ENCODE data around the gene CPLANE1.

DNA sequence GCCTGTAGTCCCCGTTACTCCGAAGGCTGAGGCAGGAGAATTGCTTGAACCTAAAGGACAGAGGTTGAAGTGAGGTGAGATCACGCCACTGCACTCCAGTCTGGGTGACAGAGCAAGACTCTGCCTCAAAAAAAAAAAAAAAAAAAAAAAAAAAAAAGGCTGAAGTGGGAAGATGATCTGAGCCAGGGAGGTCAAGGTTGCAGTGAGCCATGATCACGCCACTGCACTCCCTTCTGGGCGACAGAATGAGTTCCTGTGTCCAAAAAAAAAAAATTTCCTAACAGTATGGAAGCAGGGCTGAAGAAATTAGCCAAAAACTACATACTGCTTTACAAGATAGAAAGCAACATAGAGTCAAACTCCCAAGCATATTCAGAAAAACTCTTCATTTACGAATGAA is 132.8 kb downstream of the CPLANE1 start:
- TF ChIP-seq, protein P1, sequence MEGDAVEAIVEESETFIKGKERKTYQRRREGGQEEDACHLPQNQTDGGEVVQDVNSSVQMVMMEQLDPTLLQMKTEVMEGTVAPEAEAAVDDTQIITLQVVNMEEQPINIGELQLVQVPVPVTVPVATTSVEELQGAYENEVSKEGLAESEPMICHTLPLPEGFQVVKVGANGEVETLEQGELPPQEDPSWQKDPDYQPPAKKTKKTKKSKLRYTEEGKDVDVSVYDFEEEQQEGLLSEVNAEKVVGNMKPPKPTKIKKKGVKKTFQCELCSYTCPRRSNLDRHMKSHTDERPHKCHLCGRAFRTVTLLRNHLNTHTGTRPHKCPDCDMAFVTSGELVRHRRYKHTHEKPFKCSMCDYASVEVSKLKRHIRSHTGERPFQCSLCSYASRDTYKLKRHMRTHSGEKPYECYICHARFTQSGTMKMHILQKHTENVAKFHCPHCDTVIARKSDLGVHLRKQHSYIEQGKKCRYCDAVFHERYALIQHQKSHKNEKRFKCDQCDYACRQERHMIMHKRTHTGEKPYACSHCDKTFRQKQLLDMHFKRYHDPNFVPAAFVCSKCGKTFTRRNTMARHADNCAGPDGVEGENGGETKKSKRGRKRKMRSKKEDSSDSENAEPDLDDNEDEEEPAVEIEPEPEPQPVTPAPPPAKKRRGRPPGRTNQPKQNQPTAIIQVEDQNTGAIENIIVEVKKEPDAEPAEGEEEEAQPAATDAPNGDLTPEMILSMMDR (IDR thresholded peaks at IDR 0.05) = no peak
- TF ChIP-seq POLR2A (IDR thresholded peaks at IDR 0.05) = no peak

Data from thyroid gland (tissue), 4 donors.